HG02938 (cell line): ENCODE data around the gene ADGRV1.
"Not testable (repeated sequence)": the region's sequence is repeated elsewhere in the genome, so short reads cannot be mapped to it uniquely, and the experiment has no call there.

Experiments used
- ATAC-seq: cut with Tn5 transposase; IDR thresholded peaks from one replicate; pipeline ENCODE4 v1.9.1; 2021; ENCODE audit warnings: mild to moderate bottlenecking, moderate library complexity; ENCODE audit not compliant: unreplicated experiment

Gene ADGRV1

DNA sequence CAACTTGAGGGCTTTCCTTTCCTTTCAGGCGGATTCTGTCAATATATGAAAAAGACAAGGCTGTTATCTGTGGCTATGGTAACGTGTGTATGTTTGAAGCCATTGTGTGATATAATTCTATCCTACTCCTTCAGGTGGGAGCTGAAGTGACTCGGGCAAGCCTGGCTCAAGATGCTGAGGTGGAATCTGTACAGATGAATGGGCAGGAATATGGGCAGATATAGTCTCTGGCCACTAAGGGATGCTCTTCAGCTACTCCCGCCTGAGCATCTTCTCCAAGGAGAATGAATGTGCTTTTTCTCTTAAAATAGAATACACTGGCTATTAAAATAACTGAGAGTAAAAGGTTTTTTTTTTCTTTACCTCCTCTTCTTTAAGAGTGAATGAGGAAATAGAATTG, 244.8 kb downstream of the ADGRV1 start:
- ATAC-seq, result no peak

DNA sequence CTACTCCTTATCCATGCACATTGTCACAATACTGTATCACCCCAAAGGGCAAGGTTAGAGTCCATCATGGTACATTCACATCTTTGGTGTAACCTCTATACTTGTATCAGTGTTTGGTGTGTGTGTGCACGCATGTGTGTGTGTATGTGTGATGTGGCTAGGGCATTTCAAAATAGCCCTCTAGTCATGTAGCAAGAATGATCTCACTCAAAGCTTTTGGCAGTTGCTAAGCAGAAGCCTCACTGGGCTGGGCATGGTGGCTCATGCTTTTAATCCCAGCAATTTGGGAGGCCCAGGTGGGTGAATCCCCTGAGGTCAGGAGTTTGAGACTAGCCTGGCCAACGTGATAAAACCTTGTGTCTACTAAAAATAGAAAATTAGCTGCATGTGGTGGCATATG, 245.3 kb downstream of the ADGRV1 start:
- ATAC-seq, result no peak

DNA sequence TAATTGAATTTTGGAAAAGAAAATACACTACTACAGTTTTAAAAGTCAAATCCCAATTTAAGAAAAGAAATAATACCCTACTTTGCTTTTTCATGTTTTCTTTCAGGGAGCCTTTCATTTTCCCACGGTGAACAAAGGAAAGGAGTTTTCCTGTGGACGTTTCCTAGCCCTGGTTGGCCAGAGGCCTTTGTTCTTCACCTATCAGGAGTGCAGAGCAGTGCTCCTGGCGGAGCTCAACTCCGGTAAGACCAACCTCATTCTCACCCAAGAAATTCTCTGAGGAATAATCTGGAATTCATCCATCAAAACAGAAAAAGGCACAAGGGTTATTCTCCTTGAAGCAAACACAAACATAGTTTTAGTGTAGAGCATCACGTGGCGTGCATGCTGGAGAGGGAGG, 248.9 kb downstream of the ADGRV1 start:
- no peak for ATAC-seq

DNA sequence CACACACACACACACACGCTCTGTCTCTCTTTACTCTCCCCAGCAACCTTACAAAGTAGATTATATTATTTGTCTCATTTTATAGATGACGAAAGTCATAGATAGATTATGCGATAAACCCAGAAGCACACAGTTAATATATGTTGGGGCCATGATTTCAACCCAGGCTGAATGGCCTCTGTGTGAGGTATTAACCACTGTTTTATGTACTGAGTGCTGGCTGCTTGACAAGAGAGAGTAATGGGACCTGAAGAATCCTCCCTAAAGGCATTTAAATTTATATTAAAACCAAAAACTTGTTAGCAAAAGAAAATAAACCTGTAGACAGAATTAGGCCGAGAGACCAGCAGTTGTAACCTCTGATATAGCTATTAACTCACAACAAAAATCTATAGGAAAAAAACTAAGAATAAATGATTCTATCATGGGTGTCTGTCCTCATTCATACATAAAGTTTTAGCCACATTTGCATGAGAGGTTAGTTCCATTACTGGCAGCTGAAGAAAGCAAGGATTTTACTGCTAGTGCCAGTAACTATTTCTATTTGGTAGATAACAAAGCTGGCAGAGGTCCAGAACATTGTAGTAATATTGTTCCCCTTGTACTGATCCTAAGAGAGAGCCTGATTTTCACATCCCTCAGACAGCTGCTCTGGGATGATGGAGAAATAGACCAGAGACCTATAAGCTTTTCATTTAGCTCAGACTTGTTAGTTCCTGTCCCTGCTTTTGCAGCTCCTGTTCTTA, 250.9 kb downstream of the ADGRV1 start:
- ATAC-seq, result no peak

DNA sequence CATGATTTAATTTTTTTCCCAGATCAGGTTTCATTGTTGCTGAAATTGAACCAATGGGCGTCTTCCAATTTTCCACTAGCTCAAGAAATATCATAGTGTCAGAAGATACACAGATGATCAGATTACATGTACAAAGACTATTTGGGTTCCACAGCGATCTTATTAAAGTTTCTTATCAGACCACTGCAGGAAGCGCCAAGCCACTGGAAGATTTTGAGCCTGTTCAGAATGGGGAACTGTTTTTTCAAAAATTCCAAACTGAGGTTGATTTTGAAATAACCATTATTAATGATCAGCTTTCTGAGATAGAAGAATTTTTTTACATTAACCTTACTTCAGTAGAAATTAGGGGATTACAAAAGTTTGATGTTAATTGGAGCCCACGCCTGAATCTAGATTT, 251.6 kb downstream of the ADGRV1 start:
- no peak for ATAC-seq

DNA sequence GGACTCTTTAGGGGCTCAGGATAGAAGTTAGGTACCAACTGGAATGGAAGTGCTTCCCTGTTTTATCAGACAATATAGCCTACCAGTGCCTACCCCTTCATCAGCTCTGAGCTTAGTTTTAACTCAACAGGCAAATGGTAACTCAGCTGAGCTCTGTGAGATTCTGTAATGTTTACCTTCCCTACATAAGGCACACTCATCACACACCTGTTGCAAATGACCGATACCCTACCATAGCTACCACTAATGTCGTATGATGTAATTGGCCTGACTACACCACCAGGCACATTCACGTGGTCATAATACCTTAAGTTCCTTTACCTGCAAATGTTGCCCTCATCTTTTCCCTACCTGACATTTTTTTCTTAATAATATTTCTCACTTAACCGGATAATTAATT, 254.8 kb downstream of the ADGRV1 start:
- no peak for ATAC-seq

DNA sequence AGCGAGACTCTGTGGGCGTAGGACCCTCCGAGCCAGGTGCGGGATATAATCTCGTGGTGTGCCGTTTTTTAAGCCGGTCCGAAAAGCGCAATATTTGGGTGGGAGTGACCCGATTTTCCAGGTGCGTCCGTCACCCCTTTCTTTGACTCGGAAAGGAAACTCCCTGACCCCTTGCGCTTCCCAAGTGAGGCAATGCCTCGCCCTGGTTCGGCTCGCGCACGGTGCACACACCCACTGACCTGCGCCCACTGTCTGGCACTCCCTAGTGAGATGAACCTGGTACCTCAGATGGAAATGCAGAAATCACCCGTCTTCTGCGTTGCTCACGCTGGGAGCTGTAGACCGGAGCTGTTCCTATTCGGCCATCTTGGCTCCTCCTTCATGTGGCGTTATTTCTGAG, 263.5 kb downstream of the ADGRV1 start:
- ATAC-seq, result not testable (repeated sequence)

DNA sequence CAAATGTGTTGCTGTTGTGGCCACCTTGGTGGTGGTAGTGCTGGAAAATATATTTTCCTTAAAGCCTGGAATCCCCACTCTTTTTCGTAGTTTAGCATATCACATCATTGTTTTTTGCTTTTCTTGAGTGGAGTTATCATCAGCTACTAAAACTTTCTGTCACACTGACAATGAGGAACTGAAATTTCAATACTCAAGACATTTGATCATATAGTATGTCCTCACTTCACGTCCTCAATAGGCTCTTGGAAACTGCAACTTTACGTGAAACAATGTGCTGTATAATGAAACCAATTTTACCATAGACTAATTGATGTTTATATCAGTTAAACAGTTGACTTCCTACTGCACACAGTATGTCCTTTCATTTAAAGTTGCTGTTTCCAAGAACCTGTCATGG, 265.8 kb downstream of the ADGRV1 start:
- ATAC-seq, result no peak

DNA sequence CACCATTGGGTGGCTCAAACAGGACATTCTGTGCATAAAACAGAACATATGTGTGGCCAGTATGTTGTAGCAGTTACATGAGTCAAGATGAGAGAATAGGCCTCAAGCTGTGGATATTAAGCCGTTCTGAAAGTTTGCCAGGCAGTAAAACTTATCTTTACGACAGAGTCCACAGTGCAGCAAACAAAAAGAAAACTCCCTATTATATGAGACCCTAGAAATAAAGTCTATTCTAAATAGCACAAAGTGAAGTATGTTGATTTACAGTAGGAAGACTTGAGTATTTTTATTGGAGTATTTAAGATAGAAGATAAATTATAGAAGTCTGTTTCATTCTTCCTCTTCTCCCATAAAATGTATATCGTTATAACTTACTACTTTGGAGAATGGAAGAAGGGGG, 271.5 kb downstream of the ADGRV1 start:
- no peak for ATAC-seq

DNA sequence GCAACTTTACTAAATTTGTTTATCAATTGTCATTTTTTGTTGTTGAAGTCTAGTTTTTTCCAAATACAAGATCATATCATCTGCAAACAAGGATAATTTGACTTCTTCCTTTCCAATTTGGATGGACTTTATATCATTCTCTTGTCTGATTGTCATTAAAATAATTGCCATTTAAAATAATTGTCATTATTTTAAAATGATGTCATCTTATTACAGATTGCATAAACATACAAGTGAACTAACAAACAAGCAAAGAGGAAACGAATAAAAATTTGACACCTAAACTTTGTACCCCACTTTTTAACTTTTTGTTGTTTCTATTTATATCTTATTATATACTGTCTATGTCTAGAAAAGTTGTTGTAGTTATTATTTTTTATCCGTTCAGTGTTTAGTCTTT, 275.2 kb downstream of the ADGRV1 start:
- ATAC-seq, result no peak

DNA sequence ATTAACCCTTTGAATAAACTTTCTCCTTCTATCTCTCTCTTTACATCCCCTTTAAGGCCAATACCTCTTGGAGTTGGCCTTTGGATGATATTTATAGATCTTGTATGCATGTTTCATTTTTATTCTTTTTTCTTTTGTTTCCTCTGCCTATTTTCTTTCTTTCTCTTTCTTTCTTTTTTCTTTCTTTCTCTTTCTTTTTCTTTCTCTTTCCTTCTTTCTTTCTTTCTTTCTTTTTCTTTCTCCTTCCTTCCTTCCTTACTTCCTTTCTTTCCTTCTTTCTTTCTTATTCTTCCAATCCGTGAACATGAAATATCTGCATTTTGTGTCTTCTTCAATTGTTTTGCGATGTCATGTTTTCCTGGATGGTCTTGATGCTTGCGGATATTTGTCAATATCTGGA, 276.1 kb downstream of the ADGRV1 start:
- no peak for ATAC-seq

DNA sequence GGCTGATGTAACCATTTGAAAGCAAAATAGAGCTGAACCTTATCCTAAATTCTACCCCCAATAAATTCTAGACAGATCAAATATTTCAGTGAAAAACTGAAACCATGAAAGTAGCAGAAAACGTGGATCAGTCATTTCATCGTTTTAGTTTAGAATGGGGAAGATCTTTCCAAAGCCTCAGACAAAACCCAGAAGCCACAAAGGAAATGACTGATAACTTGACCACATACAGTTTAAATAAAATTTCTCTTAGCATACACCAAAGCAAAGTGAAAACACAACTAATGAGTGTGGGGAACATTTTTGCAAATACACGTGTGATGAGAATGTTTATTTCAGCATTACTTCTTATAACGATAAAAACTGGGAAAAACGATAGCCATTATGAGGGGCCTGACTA, 284.8 kb downstream of the ADGRV1 start:
- no peak for ATAC-seq

DNA sequence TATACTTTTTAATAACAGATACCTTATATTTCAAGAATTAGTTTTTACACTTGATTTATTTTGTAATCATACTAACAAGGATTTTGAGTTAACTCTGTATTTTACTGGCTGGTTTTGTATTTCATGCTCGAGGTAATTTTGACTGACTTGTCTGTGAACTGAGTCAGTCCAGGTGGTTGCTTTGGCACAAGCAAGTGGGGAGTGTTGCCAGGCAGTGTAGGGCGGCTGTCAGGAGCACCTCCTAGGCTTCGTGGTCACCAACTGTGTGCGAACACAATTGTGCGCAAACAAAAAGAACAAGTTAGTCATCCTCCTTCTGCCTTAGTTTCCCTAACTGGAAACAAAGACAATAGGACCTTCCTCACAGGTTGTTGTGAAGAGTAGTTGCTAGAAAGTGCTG, 286.3 kb downstream of the ADGRV1 start:
- ATAC-seq, result no peak

DNA sequence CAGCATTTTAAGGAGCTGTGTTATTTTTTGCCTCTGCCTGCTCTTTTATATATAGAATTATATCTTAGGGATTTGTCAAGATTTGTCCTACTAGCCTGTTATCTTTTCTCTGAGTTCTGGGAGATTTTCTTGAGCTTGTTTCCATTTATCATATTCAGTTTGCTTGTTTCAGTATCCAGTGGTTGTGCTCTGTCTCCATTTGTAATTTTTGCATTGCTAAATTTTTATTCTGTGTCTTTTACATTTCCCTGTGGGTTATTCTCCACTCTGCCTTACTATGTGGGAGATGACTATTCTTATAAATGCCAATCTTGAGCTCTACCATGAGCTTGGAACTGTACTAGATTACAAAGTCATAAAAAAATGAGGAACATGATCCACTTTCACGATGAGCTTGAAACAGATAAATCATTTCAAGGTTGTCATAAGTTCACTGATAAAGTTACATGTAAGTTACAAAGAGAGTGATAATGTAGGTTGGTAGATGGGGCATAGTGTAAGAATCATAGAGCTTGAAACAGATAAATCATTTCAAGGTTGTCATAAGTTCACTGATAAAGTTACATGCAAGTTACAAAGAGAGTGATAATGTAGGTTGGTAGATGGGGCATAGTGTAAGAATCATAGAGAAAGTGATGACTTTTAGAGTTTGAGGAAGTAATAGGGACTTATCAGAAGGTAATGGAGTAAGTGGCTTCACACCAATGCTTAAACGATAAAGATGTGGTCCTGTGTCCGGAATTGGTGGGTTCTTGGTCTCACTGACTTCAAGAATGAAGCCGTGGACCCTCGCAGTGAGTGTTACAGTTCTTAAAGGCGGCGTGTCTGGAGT, 287.3 kb downstream of the ADGRV1 start:
- no peak for ATAC-seq

DNA sequence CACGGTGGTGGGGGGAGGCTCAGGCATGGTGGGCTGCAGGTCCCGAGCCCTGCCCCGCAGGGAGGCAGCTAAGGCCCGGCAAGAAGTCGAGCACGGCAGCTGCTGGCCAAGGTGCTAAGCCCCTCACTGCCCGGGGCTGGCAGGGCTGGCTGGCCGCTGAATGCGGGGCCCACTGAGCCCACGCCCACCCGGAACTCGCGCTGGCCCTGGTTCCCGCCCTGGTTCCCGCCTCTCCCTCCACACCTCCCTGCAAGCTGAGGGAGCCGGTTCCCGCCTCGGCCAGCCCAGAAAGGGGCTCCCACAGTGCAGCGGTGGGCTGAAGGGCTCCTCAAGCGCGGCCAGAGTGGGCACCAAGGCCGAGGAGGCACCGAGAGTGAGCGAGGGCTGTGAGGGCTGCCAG, 289.0 kb downstream of the ADGRV1 start:
- ATAC-seq, result not testable (repeated sequence)

DNA sequence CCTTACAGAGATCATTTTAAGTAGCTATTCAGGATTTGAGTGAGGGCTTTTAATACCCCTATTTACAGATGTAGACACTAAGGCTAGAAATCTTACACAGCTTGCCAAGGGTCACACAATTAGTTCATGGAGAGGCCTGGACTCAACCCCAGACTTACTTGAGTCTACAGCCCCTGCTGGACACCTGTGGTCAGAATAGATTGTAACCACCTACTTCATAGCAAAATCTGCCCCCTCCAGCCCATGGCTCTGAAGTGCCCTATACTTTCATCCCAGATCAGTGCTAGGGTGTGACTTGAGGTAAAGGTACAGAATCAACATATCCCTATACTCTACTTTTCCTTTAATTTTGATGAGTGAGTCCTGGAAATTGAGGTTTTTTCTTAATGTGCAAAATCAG, 291.3 kb downstream of the ADGRV1 start:
- no peak for ATAC-seq

DNA sequence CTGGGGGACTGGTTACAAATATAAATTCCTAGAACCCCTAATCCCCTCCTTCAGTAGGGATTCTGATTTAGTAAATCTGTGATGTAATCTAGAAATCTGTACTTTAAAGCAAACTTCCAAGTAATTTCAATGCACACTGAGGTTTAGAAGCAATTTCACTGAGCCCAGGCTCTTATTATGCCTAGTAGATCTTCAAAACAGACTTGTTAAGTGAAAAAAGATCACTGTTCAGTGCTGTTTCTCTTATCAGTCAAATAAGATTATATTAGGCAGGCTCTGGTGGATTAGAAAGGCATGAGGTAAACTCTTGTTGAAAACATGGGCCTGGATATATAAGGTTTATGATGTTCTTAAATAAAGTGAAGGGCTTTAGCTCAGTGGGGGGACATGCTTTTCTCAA, 293.9 kb downstream of the ADGRV1 start:
- no peak for ATAC-seq

DNA sequence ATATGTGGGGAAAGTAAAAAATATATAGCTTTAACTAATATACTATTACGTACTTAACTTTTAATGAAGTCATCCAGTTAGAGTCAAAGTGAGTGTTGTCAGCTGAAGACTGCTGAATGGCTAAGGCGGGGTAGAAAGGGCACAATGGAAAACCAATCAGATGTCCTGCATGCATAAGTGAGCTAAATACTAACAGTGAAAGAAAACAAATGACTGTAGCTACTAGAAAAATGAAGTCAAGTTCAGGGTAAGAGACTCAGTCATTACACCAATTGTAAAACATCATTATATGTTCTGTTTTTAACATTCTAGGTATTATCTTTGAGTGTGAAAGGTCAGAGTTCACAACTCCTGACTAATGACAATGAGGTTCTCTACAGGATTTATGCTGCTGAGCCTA, 295.2 kb downstream of the ADGRV1 start:
- ATAC-seq, result no peak

DNA sequence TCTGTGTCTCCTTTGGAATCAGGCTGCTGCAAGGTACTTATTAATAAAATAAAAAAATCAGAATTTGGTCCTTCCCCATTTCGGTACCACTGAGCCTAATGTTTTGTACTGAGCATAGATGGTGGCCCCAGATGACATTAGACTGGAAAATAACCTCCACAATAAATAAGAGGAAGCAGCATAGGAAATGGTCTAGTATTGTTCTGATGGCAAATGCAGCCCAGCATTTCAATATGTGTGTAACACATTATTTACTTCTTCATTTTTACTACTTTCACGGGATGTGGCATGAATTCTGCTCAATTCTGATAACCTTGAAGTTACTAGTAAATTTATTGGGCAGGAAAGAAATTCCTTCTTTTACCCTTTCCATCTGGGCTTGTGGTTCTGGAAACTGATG, 295.6 kb downstream of the ADGRV1 start:
- ATAC-seq, result no peak

DNA sequence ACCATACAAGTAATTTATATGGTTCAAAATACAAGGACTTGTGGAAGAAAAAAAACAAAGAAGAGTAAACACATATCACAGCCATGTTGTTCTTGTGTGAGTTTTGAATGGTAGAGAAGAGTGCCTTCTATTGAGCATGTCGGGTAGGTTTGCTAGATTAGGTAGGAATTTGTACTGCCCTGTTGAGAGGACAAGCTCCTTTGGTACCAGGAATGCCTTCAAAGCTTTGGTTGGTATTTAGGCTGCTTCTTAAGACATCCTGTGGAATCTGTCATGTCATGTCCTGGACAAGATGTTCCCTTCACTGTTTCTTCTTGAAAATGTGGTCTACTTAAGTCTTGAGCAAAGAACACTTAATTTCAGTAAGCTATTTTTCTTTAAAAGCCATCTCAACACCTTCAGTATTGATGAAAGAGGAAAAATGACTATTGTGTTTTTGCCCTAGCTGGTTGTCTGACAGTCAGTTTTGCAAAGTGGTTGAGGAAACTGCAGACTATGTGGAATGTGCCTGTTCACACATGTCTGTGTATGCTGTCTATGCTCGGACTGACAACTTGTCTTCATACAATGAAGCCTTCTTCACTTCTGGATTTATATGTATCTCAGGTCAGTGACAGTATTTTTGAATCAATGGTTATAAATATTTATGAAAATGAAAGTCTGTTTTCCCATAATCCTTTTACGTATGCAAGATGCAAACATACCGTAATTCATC, 296.9 kb downstream of the ADGRV1 start:
- ATAC-seq, result no peak

DNA sequence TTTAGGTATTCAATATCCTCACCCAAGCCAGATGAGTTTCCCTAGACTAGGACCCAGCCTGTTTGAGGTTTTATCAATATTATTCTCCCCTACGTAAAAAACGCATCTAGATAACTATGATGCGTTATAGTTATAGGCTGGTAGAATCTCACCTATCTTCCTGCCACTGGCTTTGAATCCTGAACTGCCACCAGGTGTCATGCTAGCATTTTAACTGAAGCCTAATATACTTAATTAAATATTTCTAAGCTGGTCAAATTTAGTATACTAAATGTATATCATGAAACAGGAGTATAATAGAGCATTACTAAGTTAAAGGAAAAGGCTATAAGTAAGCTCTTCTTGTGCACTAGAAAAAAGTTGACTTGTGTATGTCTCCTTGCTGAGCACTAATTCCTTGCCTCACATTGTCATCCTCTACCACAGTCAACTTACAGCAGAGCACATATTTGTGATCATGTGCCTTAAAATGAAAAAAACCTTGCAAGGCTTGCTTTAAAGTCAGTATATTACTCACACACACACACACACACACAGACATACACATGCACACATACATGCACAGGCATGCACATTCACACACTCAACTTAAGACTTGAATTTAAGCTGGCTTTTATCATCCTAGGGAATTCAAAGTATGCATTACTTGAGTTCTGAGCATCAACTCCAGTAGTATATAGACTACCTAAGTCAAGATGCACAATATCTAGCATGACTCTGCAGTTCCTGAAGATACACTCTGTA, 303.4 kb downstream of the ADGRV1 start:
- no peak for ATAC-seq
